ENCODE measurements around the gene TMEM86A. TPM values are rescaled to one million over a fixed set of nuclear protein-coding genes. Genes with fewer than 3 reads are reported as not detected.

Gene TMEM86A
- total RNA-seq, 4 donors from 2014 or later = 37.6 to 96.2 (median 52.8) TPM

DNA sequence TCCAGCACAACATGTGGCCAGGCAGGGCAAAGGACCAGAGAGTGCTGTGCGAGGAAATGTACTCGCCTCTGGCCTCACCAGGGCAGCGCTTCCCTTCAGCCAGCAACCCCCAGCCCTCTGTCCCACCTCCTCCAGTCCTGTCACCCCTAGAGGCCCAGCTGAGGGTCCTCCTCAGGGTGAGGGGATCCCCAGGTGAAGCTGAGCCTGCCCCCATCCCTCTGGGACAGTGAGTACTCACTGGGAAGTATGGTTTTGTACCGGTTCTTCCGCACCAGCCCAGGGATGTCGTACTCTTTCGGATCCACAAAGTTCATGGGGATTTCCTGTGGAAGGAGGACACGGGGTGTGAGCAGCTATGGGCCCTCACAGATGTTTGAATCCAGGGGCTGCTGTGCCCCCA lies 39.1 kb downstream of the TMEM86A start:
- TF ChIP-seq, protein P1, sequence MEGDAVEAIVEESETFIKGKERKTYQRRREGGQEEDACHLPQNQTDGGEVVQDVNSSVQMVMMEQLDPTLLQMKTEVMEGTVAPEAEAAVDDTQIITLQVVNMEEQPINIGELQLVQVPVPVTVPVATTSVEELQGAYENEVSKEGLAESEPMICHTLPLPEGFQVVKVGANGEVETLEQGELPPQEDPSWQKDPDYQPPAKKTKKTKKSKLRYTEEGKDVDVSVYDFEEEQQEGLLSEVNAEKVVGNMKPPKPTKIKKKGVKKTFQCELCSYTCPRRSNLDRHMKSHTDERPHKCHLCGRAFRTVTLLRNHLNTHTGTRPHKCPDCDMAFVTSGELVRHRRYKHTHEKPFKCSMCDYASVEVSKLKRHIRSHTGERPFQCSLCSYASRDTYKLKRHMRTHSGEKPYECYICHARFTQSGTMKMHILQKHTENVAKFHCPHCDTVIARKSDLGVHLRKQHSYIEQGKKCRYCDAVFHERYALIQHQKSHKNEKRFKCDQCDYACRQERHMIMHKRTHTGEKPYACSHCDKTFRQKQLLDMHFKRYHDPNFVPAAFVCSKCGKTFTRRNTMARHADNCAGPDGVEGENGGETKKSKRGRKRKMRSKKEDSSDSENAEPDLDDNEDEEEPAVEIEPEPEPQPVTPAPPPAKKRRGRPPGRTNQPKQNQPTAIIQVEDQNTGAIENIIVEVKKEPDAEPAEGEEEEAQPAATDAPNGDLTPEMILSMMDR (IDR thresholded peaks at IDR 0.05) = no peak
- TF ChIP-seq POLR2A (IDR thresholded peaks at IDR 0.05) = no peak
- 84 to 95% methylated on average over 8 of the region's 8 CpGs for WGBS, 2 donors

DNA sequence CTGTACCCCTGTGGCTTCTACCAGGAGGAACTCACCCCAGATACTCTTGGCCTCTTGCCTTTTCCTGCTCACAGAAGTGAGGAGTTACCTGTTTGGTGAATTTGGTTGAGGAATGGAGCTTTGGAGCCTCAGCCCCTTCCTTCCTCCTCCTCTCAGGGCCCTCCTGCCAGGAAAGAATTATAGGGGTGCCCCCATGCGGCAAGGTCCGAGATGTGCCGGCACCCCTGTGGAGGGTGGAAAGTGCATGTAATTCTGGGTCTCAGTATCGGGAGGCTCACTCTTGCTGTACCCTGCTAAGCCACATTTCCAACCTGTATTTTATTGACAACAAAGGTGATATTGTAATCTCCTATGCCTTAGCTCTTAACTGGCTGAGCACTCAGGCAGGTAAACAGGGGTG lies 41.1 kb downstream of the TMEM86A start:
- 80 to 85% methylated on average over 4 of the region's 4 CpGs for WGBS, 2 donors
- TF ChIP-seq, protein P1 (IDR thresholded peaks at IDR 0.05) = no peak
- no peak for TF ChIP-seq POLR2A (IDR thresholded peaks at IDR 0.05)
- no peak overlapping the region for H3K4me3 ChIP-seq (ENCODE audit: low read depth, poor library complexity, severe bottlenecking)
- intact Hi-C loops (cut with DNase I; ENCODE audit: low total_unique reads) = loop anchor here (10.0 kb wide), 1 partner anchor 195 kb away; no protein-coding TSS in a partner anchor
- DNase-seq (ENCODE audit: low spot score in 2 of 2) = no peak

More for the DNA sequence above, 39.1 kb downstream of the TMEM86A start:
- DNase-seq (ENCODE audit: low spot score in 2 of 2) = no peak
- intact Hi-C loops (cut with DNase I; ENCODE audit: low total_unique reads) = loop anchor here (10.0 kb wide), 1 partner anchor 193 kb away; no protein-coding TSS in a partner anchor
- H3K4me3 ChIP-seq (ENCODE audit: low read depth, poor library complexity, severe bottlenecking) = no peak overlapping the region

DNA sequence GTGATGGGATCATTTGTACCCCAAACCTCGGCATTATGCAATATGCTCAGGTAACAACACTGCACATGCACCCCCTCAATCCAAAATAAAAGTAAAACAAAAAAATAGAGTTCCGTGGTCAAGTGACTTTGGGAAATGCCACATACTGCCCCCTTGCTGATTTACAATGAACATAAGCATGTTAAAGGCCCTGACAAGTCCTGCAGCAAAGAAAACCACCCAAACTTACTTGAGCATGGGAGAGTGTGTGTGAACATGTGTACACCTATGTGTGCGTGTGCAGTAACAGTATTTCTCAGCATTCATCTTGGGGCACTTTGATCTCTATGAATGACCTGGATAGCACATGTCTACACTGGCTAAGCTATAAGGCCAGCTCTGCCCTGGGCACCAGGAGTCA lies 43.2 kb downstream of the TMEM86A start:
- WGBS, 2 donors = 94 to 95% methylated on average over 3 of the region's 3 CpGs
- TF ChIP-seq, protein P1 (IDR thresholded peaks at IDR 0.05) = no peak
- TF ChIP-seq POLR2A (IDR thresholded peaks at IDR 0.05) = no peak
- H3K4me3 ChIP-seq (ENCODE audit: low read depth, poor library complexity, severe bottlenecking) = no peak overlapping the region
- no peak for DNase-seq (ENCODE audit: low spot score in 2 of 2)
- intact Hi-C loops (cut with DNase I; ENCODE audit: low total_unique reads) = no loop called here

DNA sequence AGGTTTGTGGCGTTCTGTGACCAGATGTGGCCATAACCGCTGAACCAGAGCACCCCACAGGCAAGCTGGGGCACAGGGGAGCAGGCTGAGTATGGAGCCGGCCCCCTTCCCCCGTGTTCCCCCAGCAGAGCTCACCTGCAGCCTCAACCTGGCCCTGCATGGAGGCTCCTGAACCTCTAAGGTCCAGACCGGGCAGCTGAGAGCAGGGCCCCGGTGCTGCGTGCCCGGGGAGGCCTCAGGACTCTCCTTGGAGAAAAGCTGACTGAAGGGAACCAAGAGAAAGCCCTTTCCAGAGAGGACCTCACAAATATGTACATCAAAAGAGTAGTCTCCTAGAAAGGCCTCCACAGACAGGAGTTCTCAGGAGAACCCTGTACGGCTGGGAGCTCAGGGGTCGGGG lies 44.8 kb downstream of the TMEM86A start:
- TF ChIP-seq POLR2A (IDR thresholded peaks at IDR 0.05) = no peak
- TF ChIP-seq, protein P1 (IDR thresholded peaks at IDR 0.05) = no peak
- 87 to 91% methylated on average over 10 of the region's 10 CpGs for WGBS, 2 donors
- DNase-seq (ENCODE audit: low spot score in 2 of 2) = no peak
- no peak overlapping the region for H3K4me3 ChIP-seq (ENCODE audit: low read depth, poor library complexity, severe bottlenecking)
- intact Hi-C loops (cut with DNase I; ENCODE audit: low total_unique reads) = no loop called here

DNA sequence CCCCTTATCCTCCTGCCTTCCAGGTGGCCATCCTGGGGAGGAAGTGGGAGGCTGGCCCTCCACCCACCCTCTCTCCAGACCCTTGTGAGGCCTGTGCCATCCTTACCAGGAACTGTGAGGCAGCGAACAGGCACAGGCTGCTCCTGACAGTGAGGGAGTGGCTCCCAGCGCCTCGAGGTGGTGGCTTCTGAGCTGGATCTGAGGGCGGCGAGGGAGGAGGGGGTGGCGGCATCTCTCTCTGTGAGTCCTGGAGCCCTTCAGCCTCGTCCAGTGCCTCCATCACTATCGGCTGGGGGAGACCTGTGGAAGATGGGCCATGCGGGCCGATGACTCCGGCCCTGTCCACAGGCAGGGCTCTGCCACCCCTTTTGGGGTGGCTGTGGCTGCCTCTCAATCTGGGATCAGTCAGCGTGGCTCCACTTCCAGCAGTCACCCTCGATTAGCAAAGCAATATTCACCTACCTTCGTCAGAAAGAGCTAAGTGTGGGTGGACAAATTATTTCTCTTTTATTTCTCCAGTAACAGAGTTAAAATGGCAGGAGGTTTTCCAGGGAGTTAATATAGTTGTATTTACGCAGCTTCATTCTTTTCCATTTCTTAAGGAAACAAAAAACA lies 45.4 kb downstream of the TMEM86A start:
- WGBS, 2 donors = 84 to 90% methylated on average over 13 to 15 of the region's 15 CpGs
- TF ChIP-seq, protein P1 (IDR thresholded peaks at IDR 0.05) = no peak
- no peak for TF ChIP-seq POLR2A (IDR thresholded peaks at IDR 0.05)
- no peak overlapping the region for H3K4me3 ChIP-seq (ENCODE audit: low read depth, poor library complexity, severe bottlenecking)
- intact Hi-C loops (cut with DNase I; ENCODE audit: low total_unique reads) = no loop called here
- DNase-seq (ENCODE audit: low spot score in 2 of 2) = no peak

DNA sequence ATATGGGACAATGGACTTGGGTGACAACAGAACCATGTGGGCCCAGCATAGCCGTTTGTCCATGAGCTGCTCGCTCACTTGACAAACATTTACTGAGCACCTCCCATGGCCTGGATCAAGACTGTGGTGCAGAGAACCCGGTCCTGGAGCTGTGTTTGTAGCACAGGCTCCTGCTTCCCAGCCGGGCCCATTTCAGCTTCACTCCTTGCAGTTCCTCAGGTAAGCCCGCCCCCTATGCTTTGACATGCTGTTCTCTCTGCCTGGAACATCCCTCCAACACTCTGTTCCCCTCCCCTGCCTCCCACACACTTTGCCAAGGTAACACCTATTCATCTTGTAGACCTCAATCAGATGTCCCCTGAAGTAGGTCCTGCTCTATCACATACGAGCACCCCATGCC lies 46.7 kb downstream of the TMEM86A start:
- no peak for TF ChIP-seq POLR2A (IDR thresholded peaks at IDR 0.05)
- TF ChIP-seq, protein P1 (IDR thresholded peaks at IDR 0.05) = no peak
- intact Hi-C loops (cut with DNase I; ENCODE audit: low total_unique reads) = no loop called here
- no peak for DNase-seq (ENCODE audit: low spot score in 2 of 2)
- 85 to 89% methylated on average over 6 of the region's 6 CpGs for WGBS, 2 donors
- no peak overlapping the region for H3K4me3 ChIP-seq (ENCODE audit: low read depth, poor library complexity, severe bottlenecking)

All from lower leg skin (tissue), 4 donors.